HG03025 (cell line): ENCODE results near the gene POLD4.
"Not testable (repeated sequence)": the region's sequence is repeated elsewhere in the genome, so short reads cannot be mapped to it uniquely, and the experiment has no call there.

Source experiments
- ATAC-seq: cut with Tn5 transposase; IDR thresholded peaks from one replicate; pipeline ENCODE4 v1.9.1; 2021; ENCODE audit warnings: mild to moderate bottlenecking, moderate library complexity; ENCODE audit not compliant: unreplicated experiment, low FRiP score

POLD4 gene

GRCh38 chr11:67320011-67320410 is 33.3 kb downstream of the POLD4 start:
- no peak for ATAC-seq

GRCh38 chr11:67318876-67319275 is 34.5 kb downstream of the POLD4 start:
- ATAC-seq, result not testable (repeated sequence)

GRCh38 chr11:67317888-67318555 is 35.3 kb downstream of the POLD4 start:
- ATAC-seq, result no peak

DNA sequence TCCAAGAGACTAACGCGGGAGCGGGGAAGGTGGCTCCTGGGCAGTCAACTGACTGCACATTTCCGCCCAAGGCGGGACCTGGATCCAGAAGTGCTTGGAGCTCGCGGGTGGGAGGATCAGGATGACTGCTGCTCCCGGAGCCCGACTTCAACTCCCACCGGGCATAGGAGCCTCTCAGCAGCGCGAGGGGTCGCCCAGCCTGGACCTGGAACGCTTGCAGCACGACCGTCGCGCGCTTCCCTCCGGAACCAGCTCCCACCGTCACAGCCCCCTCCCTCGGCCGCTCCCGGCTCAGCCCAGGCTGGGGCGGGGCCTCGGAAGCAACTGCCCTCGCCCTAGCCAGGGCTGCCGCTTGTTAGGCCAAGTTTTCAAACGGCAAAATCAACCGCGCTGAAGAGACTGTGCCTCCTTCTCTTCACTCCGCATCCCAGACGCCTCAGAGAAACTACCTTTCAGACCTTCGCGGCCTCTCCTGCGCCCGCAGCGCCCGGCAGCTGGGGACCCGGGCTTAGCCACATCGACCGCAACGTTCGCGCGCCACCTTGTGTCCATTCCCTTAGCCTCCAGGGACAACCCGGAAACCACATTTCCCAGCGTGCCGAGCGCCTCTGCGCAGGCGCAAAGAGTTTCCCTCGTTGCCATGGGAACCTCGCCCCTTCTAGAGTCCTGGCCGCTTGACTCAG is 36.0 kb downstream of the POLD4 start:
- peak; percentile 81 for ATAC-seq

- ATAC-seq, result no peak
Observed at GRCh38 chr11:67316882-67317204, 36.5 kb downstream of the POLD4 start.

GRCh38 chr11:67315325-67315909 is 37.9 kb downstream of the POLD4 start:
- ATAC-seq, result no peak

- ATAC-seq, result no peak
Observed at GRCh38 chr11:67314218-67314617, 39.1 kb downstream of the POLD4 start.

- ATAC-seq, result no peak
Observed at GRCh38 chr11:67313125-67313890, 40.0 kb downstream of the POLD4 start.

DNA sequence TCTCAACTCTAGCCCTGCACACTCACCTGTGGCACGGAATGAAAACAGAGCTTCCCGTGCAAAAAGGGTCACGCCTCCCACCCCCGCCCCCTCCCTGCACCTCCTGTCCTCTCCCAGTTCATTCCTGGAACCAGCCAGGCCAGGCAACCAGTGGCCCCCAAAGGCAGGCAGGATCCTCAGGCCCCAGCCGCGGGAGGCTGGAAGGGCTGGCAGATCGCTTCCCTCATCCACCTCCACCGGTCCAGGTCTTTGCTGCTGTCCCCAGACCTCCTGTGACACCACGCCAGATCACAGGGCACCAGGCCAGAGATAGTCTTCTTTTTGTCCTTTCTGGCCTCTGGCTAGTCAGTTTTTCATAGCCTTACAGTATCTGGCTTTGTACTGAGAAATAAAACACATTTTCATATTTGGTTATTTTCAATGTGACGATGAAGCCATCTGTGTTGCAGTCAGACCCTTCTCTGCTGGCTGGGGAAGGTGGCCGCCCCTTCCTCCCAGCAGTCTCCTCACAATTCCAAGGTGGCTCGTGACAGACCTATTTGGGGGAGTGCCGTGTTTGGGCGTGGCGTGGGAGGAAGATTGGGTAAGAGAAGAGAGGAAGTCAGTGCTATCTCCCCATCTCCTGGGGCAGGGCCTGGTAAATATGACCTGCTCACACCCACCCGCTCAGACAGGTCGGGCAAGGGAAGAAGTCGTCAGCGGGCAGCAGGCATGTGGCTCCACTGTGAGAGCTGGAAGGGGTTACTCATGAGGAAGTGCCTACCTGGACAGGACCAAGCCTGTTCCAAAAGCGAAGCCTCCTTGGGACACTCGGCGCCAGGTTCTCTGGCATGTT is 40.9 kb downstream of the POLD4 start:
- ATAC-seq, result no peak

DNA sequence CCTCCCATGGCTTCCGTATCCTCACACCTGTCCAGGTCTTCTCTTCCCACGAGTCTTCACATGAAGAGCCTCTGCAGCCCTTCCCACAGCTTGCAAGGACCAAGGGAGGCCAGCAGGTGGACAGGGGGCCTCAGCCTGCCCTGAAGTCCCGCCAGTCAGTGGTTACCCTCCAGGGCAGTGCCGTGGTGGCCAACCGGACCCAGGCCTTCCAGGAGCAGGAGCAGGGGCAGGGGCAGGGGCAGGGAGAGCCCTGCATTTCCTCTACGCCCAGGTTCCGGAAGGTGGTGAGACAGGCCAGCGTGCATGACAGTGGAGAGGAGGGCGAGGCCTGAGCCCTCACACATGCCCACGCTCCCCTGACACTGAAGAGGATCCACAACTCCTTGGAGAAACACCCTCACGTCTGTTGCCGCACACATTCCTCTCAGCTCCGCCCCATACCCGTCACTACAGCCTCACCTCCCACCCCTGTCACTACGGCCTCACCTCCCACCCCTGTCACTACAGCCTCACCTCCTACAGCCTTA is 41.7 kb downstream of the POLD4 start:
- ATAC-seq, result no peak

DNA sequence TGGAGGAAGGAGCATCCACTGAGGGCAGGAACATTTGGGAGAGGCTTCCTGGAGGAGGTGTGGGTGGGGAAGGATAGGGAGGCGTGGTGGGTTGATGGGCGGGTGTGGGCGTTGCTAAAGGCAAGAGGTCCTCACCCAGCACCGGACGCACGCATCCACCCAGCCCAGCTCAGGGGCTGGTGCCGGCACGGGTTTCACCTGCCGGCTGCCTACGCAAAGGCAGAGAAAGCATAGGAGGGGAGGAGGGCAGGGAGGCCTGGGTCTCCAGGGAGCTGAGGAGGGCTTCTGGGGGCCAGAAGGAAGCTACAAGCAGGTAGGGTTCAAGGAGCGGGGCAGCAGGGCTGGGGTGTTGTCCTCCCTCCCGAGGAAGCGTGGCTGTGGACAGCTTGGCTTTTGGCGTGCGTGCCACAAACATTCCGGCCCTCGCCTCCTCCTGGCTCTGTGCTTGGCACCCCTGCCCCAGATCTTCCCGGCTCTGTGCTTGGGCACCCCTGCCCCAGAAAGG is 42.2 kb downstream of the POLD4 start:
- no peak for ATAC-seq

DNA sequence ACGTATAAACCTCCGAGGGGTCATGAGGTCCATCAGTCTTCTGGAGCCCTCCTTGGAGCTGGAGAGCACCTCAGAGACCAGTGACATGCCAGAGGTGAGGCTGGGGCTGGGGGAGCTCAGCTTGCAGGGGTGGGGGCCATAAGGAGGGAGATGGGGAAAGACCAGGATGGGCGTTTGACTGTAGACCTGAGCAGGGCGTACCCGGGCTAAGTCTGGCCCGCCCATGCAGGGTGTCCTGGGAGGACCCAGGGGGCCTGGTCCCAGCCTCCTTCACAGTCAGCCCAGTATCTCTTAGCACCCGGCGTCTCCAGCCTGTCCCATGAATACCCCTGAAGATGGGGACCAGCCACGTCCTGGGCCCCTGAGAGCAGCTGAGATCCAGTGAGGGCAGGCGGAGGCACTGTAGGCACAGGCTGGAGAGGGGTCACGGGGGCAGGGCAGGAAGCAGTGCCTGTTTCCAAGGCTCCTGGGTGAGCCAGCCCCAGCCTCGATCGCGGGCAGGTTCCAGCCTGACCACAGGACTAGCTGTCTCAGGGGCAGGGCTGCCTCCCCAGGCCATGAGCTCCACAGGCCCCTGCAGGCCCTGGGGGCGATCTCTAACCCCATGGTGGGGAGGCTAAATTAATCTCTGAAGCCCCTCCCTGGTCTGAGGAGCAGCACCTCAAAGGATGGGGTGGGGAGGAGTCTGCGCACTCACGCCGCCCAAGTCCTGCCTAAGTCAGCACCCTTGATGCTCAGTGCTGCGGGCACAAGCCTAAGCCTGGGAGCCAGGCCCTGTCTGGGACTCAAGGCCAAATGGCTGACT is 42.9 kb downstream of the POLD4 start:
- no peak for ATAC-seq

- no peak for ATAC-seq
Observed at GRCh38 chr11:67309661-67310061, 43.7 kb downstream of the POLD4 start.

GRCh38 chr11:67309166-67309565 is 44.2 kb downstream of the POLD4 start:
- ATAC-seq, result no peak

GRCh38 chr11:67308031-67308866 is 45.1 kb downstream of the POLD4 start:
- ATAC-seq, result no peak

DNA sequence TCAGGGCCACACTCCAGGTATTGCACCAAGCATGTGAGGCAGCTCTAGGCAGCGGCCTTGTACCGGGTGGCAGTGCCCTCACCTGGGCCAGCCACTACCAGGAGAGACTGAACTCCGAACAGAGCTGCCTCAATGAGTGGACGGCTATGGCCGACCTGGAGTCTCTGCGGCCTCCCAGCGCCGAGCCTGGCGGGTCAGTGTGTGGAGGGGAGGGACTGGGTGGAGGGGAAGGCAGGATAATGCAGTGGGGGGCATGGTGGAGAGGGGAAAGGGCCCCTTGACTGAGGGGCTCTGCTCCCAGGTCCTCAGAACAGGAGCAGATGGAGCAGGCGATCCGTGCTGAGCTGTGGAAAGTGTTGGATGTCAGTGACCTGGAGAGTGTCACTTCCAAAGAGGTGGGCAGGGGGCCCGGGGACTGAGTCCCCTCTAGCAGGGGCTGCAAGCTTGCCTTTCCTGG is 45.8 kb downstream of the POLD4 start:
- no peak for ATAC-seq

DNA sequence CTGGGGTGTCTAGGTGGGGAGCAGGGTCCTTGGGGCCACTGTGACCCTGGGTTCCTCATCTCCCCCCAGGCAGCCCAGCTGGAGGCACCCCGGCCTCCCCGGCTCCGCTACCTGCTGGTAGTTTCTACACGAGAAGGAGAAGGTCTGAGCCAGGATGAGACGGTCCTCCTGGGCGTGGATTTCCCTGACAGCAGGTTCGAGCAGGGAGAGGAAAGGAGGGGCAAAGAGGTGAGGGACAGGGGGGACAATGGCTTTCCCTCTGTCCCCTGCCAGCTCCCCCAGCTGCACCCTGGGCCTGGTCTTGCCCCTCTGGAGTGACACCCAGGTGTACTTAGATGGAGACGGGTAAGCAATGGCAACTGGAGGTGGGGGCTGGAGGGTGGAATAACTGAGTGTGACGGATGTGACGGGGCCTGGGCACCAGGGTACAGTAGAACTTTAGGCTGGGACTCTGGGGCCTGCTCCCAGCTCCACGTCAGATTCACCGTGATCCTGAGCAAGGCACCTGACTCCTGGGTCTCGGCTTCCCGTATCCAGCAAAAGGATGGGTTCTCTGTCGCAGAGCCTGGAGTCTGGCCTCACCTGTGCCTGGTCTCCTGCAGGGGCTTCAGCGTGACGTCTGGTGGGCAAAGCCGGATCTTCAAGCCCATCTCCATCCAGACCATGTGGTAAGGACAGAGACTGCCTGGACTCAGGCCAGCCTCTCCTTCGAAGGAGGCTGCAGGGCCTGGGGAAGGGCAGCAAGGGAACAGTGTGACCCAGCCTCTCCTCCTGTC is 46.4 kb downstream of the POLD4 start:
- ATAC-seq, result no peak
